SU-DHL-6 (cell line): Measurements from ENCODE around the gene STARD8.

Source experiments
- H2AFZ ChIP-seq: fragments of 200-600 bp; sonication (generic); 2 replicates; pipeline ENCODE4 v1.6.1; 2014; ENCODE audit warnings: low read depth, mild to moderate bottlenecking, moderate library complexity, mixed read lengths, antibody characterized with exemption, low read length; ENCODE audit not compliant: severe bottlenecking
- H3F3A ChIP-seq: fragments of 200-600 bp; shearing (Covaris generic); 2 replicates; pipeline ENCODE4 v1.6.0; 2016; ENCODE audit warnings: antibody characterized with exemption, mild to moderate bottlenecking; ENCODE audit not compliant: insufficient read depth
- H3K27ac ChIP-seq: fragments of 200-600 bp; sonication (generic); 2 replicates; pipeline ENCODE4 v1.5.1; 2016; ENCODE audit warnings: low read depth, mild to moderate bottlenecking, low read length, moderate library complexity, mixed read lengths
- H3K27me3 ChIP-seq: fragments of 200-600 bp; sonication (generic), shearing (Covaris generic); 2 replicates; pipeline ENCODE4 v1.6.0; 2014; ENCODE audit warnings: mild to moderate bottlenecking, low read length
- H3K36me3 ChIP-seq: fragments of 200-600 bp; sonication (generic); 2 replicates; pipeline ENCODE4 v1.6.1; 2014; ENCODE audit warnings: mild to moderate bottlenecking, low read length, mixed read lengths
- H3K4me2 ChIP-seq: fragments of 300-600, 200-600 bp; shearing (Covaris generic), sonication (generic); 2 replicates; pipeline ENCODE4 v1.6.0; 2014; ENCODE audit warnings: low read length, low read depth, mild to moderate bottlenecking; ENCODE audit not compliant: poor library complexity, severe bottlenecking
- H3K4me3 ChIP-seq: fragments of 200-600 bp; sonication (generic); 2 replicates; pipeline ENCODE4 v1.5.1; 2014; ENCODE audit warnings: antibody characterized with exemption, low read length, mild to moderate bottlenecking, mixed read lengths; ENCODE audit not compliant: insufficient read depth, poor library complexity, severe bottlenecking
- H3K79me2 ChIP-seq: fragments of 200-600 bp; sonication (generic); 2 replicates; pipeline ENCODE4 v1.6.1; 2014; ENCODE audit warnings: mild to moderate bottlenecking, low read length, moderate library complexity; ENCODE audit not compliant: insufficient read depth
- H3K9ac ChIP-seq: fragments of 200-600 bp; sonication (generic); 2 replicates; pipeline ENCODE4 v1.7.0; 2014; ENCODE audit warnings: mild to moderate bottlenecking, low read length
- H3K9me2 ChIP-seq: fragments of 200-600 bp; sonication (generic); replicated peaks from 2 replicates; pipeline ENCODE4 v1.6.1; 2014; ENCODE audit warnings: low read length; ENCODE audit not compliant: insufficient read depth
- H3K9me3 ChIP-seq: fragments of 200-600 bp; sonication (generic); 2 replicates; pipeline ENCODE4 v1.6.1; 2014; ENCODE audit warnings: low read length, mixed read lengths; ENCODE audit not compliant: insufficient read depth
- H4K20me1 ChIP-seq: fragments of 200-600 bp; sonication (generic); 2 replicates; pipeline ENCODE4 v1.6.1; 2014; ENCODE audit warnings: low read depth, mild to moderate bottlenecking, antibody characterized with exemption, low read length, moderate library complexity, mixed read lengths
- CTCF ChIP-seq: fragments of 200-600 bp; sonication (generic); IDR thresholded peaks from one replicate; pipeline ENCODE4 v1.5.1; 2017; ENCODE audit warnings: antibody characterized with exemption, mild to moderate bottlenecking, low read length, moderate library complexity; ENCODE audit not compliant: insufficient read depth, poor library complexity, severe bottlenecking
- EZH2phosphoT487 ChIP-seq: fragments of 200-600 bp; sonication (generic), shearing (Covaris generic); conservative IDR thresholded peaks from 2 replicates; pipeline ENCODE4 v1.6.1; 2018; ENCODE audit warnings: mild to moderate bottlenecking, antibody characterized with exemption, low read length, moderate library complexity, mixed read lengths

The STARD8 gene

GRCh38 chrX:68659385-68659784 is 11.9 kb downstream of the STARD8 start:
- H3K4me3 ChIP-seq: no peak overlapping the region
- no peak overlapping the region for H3K9ac ChIP-seq
- H2AFZ ChIP-seq: no peak overlapping the region
- H3K9me3 ChIP-seq: no peaks in the 10 kb centered on the region
- no peaks in the 10 kb centered on the region for H3K36me3 ChIP-seq
- no peaks in the 10 kb centered on the region for H3K27me3 ChIP-seq
- no peaks in the 10 kb centered on the region for H4K20me1 ChIP-seq
- TF ChIP-seq CTCF (no peak), EZH2phosphoT487 (no peak)
- H3F3A ChIP-seq: no peaks in the 10 kb centered on the region
- H3K4me2 ChIP-seq: no peak overlapping the region
- H3K79me2 ChIP-seq: no peaks in the 10 kb centered on the region
- H3K9me2 ChIP-seq: no peaks in the 10 kb centered on the region
- no peak overlapping the region for H3K27ac ChIP-seq

GRCh38 chrX:68659786-68660185 is 12.3 kb downstream of the STARD8 start:
- no peak overlapping the region for H3K9ac ChIP-seq
- H4K20me1 ChIP-seq: no peaks in the 10 kb centered on the region
- no peaks in the 10 kb centered on the region for H3K79me2 ChIP-seq
- H3K36me3 ChIP-seq: no peaks in the 10 kb centered on the region
- no peaks in the 10 kb centered on the region for H3K27me3 ChIP-seq
- no peak overlapping the region for H3K4me2 ChIP-seq
- H3K9me2 ChIP-seq: no peaks in the 10 kb centered on the region
- no peaks in the 10 kb centered on the region for H3F3A ChIP-seq
- no peak overlapping the region for H3K4me3 ChIP-seq
- H3K9me3 ChIP-seq: no peaks in the 10 kb centered on the region
- no peak overlapping the region for H2AFZ ChIP-seq
- no peak overlapping the region for H3K27ac ChIP-seq
- TF ChIP-seq CTCF (no peak), EZH2phosphoT487 (no peak)

- H3K36me3 ChIP-seq: no peaks in the 10 kb centered on the region
- no peaks in the 10 kb centered on the region for H3K27me3 ChIP-seq
- H2AFZ ChIP-seq: no peak overlapping the region
- H3K4me2 ChIP-seq: no peak overlapping the region
- H3F3A ChIP-seq: no peaks in the 10 kb centered on the region
- no peak overlapping the region for H3K27ac ChIP-seq
- H3K9ac ChIP-seq: no peak overlapping the region
- H4K20me1 ChIP-seq: no peaks in the 10 kb centered on the region
- H3K4me3 ChIP-seq: no peak overlapping the region
- no peak for TF ChIP-seq EZH2phosphoT487
- no peak for TF ChIP-seq CTCF
- H3K9me2 ChIP-seq: no peaks in the 10 kb centered on the region
- no peaks in the 10 kb centered on the region for H3K79me2 ChIP-seq
- no peaks in the 10 kb centered on the region for H3K9me3 ChIP-seq
These were observed 13.3 kb downstream of the STARD8 start for GRCh38 chrX:68660746-68661145.

DNA sequence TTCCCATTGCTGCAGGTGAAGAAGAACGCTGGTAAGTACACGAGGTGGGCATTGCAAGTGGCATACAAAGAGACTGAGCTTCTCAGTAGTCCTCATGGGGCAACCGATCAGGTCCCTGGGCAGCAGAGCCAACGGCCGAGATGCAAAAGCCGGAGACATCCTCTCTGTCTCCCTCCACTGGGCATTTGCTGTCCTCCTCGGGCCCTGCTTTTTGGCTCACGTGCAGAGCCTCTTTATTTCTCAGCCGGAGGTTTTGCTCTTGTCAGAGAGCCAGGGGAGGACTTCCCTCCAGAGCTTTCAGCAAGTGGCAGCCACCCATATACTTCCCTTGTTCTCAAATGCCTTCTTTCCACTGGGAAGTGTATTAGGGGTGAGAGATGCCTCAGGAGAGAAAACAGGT is 18.0 kb downstream of the STARD8 start:
- no peaks in the 10 kb centered on the region for H3K9me2 ChIP-seq
- no peaks in the 10 kb centered on the region for H4K20me1 ChIP-seq
- H2AFZ ChIP-seq: no peak overlapping the region
- no peaks in the 10 kb centered on the region for H3K9me3 ChIP-seq
- H3K36me3 ChIP-seq: no peaks in the 10 kb centered on the region
- no peak for TF ChIP-seq EZH2phosphoT487
- TF ChIP-seq CTCF: no peak
- no peaks in the 10 kb centered on the region for H3K79me2 ChIP-seq
- no peak overlapping the region for H3K4me3 ChIP-seq
- no peak overlapping the region for H3K27ac ChIP-seq
- H3K9ac ChIP-seq: no peak overlapping the region
- H3K4me2 ChIP-seq: no peak overlapping the region
- no peaks in the 10 kb centered on the region for H3F3A ChIP-seq
- no peaks in the 10 kb centered on the region for H3K27me3 ChIP-seq
